B cell (primary cell): ENCODE measurements around the gene CNTN4. TPM values are rescaled to one million over a fixed set of nuclear protein-coding genes. Genes with fewer than 3 reads are reported as not detected.
A peak's percentile ranks its signal among the peaks of the same experiment; 100 is the strongest.

Source experiments
- ATAC-seq: fragments of 200-7000 bp; cut with Tn5 transposase; one replicate; pipeline ENCODE4 v1.10.0; 2021; ENCODE audit warnings: low read depth, mild to moderate bottlenecking, moderate number of reproducible peaks, moderate library complexity
- CTCF ChIA-PET: fragments of 350-600 bp; sonication (Branson Sonifier 250); formaldehyde crosslinking; loops from one replicate; lab custom pipeline; 2021; ENCODE audit warnings: antibody characterized with exemption, inconsistent platforms; lab: Charles Lee
- POLR2A ChIA-PET: fragments of 350-600 bp; sonication (Branson Sonifier 250); formaldehyde crosslinking; loops from one replicate; lab custom pipeline; 2021; ENCODE audit warnings: antibody characterized with exemption; lab: Charles Lee
- DNase-seq: peaks from one replicate; pipeline ENCODE4 v3.0.0; 2013
- H2AFZ ChIP-seq: 2 replicates; pipeline ENCODE4 v1.6.1; 2012; ENCODE audit warnings: mild to moderate bottlenecking, low read depth, low read length; ENCODE audit not compliant: insufficient read depth, poor library complexity, severe bottlenecking
- H3K27ac ChIP-seq, 2 donors: 1 replicate in 1 of 2; 2 replicates in 1 of 2; pipeline ENCODE4 v1.5.1; 2012 to 2013; ENCODE audit warnings: low read length in 2 of 2, mild to moderate bottlenecking in 2 of 2, moderate library complexity in 1 of 2
- H3K27me3 ChIP-seq, 4 experiments: fragments of 200-600 bp in 1 of 4; sonication (generic) in 1 of 4; replicated peaks in 1 of 4; 1 replicate in 2 of 4; 2 replicates in 2 of 4; pipeline versions ENCODE4 v1.6.1 to v1.7.0; 2013 to 2016; ENCODE audit warnings: low read length in 3 of 4, mild to moderate bottlenecking in 2 of 4, mixed read lengths in 1 of 4, moderate library complexity in 1 of 4; ENCODE audit not compliant: insufficient read depth in 4 of 4, control insufficient read depth in 3 of 4; ENCODE audit errors: control extremely low read depth in 1 of 4
- H3K36me3 ChIP-seq, 2 experiments: replicated peaks in 1 of 2; 1 replicate in 1 of 2; 2 replicates in 1 of 2; pipeline versions ENCODE4 v1.6.1 to v1.7.1; 2013; ENCODE audit warnings: low read length in 1 of 2; ENCODE audit not compliant: insufficient read depth in 2 of 2, control insufficient read depth in 1 of 2; ENCODE audit errors: control extremely low read depth in 1 of 2, extremely low read depth in 1 of 2
- H3K4me1 ChIP-seq, 2 donors: fragments of 200-600 bp in 1 of 2; sonication (generic) in 1 of 2; 1 replicate in 1 of 2; 2 replicates in 1 of 2; pipeline versions ENCODE4 v1.5.1 to v1.6.1; 2013 to 2017; ENCODE audit warnings: low read length in 2 of 2; ENCODE audit not compliant: control insufficient read depth in 2 of 2, insufficient read depth in 2 of 2
- H3K4me2 ChIP-seq: replicated peaks from 2 replicates; pipeline ENCODE3; 2012; ENCODE audit warnings: mild to moderate bottlenecking, low read depth, low read length; ENCODE audit not compliant: poor library complexity, severe bottlenecking
- H3K4me3 ChIP-seq, 5 experiments: fragments of 200-600 bp in 1 of 5; sonication (generic) in 1 of 5; 1 replicate in 3 of 5; 2 replicates in 2 of 5; pipeline versions ENCODE4 v1.5.1 to v1.7.0; 2011 to 2016; ENCODE audit warnings: low read length in 4 of 5, mild to moderate bottlenecking in 4 of 5, low read depth in 2 of 5, control low read depth in 1 of 5, moderate library complexity in 1 of 5; ENCODE audit not compliant: insufficient read depth in 1 of 5; ENCODE audit errors: control extremely low read depth in 1 of 5, extremely low read depth in 1 of 5
- H3K79me2 ChIP-seq: fragments of 200-600 bp; sonication (generic); one replicate; pipeline ENCODE4 v1.6.0; 2016; ENCODE audit warnings: low read length; ENCODE audit not compliant: control insufficient read depth, insufficient read depth
- H3K9ac ChIP-seq: fragments of 200-600 bp; sonication (generic); 2 replicates; pipeline ENCODE4 v1.6.1; 2017; ENCODE audit warnings: mild to moderate bottlenecking, low read length, moderate library complexity
- H3K9me3 ChIP-seq, 3 donors: one replicate each; pipeline versions ENCODE4 v1.6.1 to v1.7.1; 2013; ENCODE audit warnings: low read length in 2 of 3; ENCODE audit not compliant: control insufficient read depth in 2 of 3, insufficient read depth in 1 of 3; ENCODE audit errors: control extremely low read depth in 1 of 3
- H4K20me1 ChIP-seq: 2 replicates; pipeline ENCODE4 v1.6.0; 2012; ENCODE audit warnings: mild to moderate bottlenecking, low read length; ENCODE audit not compliant: insufficient read depth, control insufficient read depth, poor library complexity, severe bottlenecking
- H3K27ac Mint-ChIP-seq: one replicate; pipeline ENCODE4 v1.8.0; 2021; ENCODE audit warnings: mixed read lengths
- H3K27me3 Mint-ChIP-seq: one replicate; pipeline ENCODE4 v1.8.0; 2021; ENCODE audit warnings: mixed read lengths
- H3K4me1 Mint-ChIP-seq: one replicate; pipeline ENCODE4 v1.8.0; 2021; ENCODE audit warnings: mixed read lengths
- H3K4me3 Mint-ChIP-seq: one replicate; pipeline ENCODE4 v1.8.0; 2021; ENCODE audit warnings: mixed read lengths
- H3K9me3 Mint-ChIP-seq: one replicate; pipeline ENCODE4 v1.8.0; 2022; ENCODE audit warnings: mixed read lengths; ENCODE audit not compliant: insufficient read depth
- EZH2 ChIP-seq: IDR thresholded peaks from 2 replicates; pipeline ENCODE4 v1.6.1; 2012; ENCODE audit warnings: borderline replicate concordance, low read depth, mild to moderate bottlenecking, moderate library complexity, low read length; ENCODE audit not compliant: insufficient read depth, poor library complexity, severe bottlenecking
- WGBS: methylation state at CpG from one replicate; pipeline ENCODE4 v1.1.5; 2013; ENCODE audit warnings: missing lambda C conversion rate; ENCODE audit not compliant: insufficient coverage; 5-methylcytosine and 5-hydroxymethylcytosine counted together
- intact Hi-C: fragments of 100-400 bp; cut with micrococcal nuclease; formaldehyde crosslinking; loops from one replicate; pipeline ENCODE4 v1.10.0; 2022
- polyA plus RNA-seq: library from polyadenylated mRNA; depleted of rRNA; stranded (reverse); fragments of >200 nt; gene quantifications from 2 replicates; pipeline ENCODE4 v1.2.3, GENCODE V29; 2012
- small RNA-seq: library from RNA; depleted of rRNA; stranded (forward); fragments of <200 nt; gene quantifications from one replicate; pipeline ENCODE3, GENCODE V24; 2012; ENCODE audit warnings: low replicate concordance, low read depth; ENCODE audit not compliant: insufficient read length
- total RNA-seq, 2 donors: library from RNA; stranded (reverse); fragments of 120-200 nt in 1 of 2; gene quantifications; 1 replicate in 1 of 2; 2 replicates in 1 of 2; pipeline versions ENCODE4 v1.2.3 to v1.2.4, GENCODE V29; 2013 to 2022
- TF ChIP-seq, protein P1 (sequence below): fragments of 200-600 bp; IDR thresholded peaks from one replicate; pipeline ENCODE4 v1.8.0; 2022; ENCODE audit warnings: antibody characterized with exemption, mild to moderate bottlenecking

The CNTN4 gene
- total and polyA plus RNA-seq, 2 donors (not counting 1 experiment from before 2014, with no cell fraction given) = 0.05 TPM; not detected in 1

DNA sequence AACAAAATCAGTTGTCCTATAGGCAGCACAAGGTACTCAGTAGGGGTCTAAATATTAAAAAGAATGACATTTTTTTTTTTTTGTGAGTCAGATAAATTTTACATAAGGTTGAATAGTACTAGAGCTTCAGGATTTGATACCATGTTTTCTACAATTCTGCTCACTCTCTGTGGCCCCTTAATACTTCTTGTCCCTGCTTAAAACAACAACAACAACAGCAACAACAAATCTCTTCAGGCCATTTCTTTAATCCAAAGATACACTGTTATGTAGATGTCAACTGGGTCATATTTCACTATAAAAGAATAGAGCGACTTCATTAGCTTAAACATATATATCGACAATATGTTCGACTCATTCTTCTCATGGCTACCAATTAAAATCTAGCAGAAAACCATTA is 1008.5 kb downstream of the CNTN4 start:
- no peak for ATAC-seq
- CTCF ChIA-PET = no interaction called here

More for the DNA sequence above, 1008.5 kb downstream of the CNTN4 start:
- H2AFZ ChIP-seq = no peak overlapping the region
- intact Hi-C loops = no loop called here
- no peak for DNase-seq
- H3K9ac ChIP-seq = no peak overlapping the region
- H3K4me3 Mint-ChIP-seq = no peak overlapping the region
- POLR2A ChIA-PET = no interaction called here
- H3K36me3 ChIP-seq = no peaks in the 10 kb centered on the region
- H3K4me1 ChIP-seq = peaks cover 21 to 33% of the 10 kb centered on the region in 2 donors
- H3K27me3 ChIP-seq = no peaks in the 10 kb centered on the region
- no peaks in the 10 kb centered on the region for H3K9me3 ChIP-seq
- H3K9me3 Mint-ChIP-seq = no peaks in the 10 kb centered on the region
- peaks cover 49% of the 10 kb centered on the region for H3K4me1 Mint-ChIP-seq
- no CpG with 5 or more reads among the region's 3 CpGs for WGBS
- H3K79me2 ChIP-seq = no peaks in the 10 kb centered on the region
- H4K20me1 ChIP-seq = no peaks in the 10 kb centered on the region
- H3K27me3 Mint-ChIP-seq = no peaks in the 10 kb centered on the region
- no peak overlapping the region for H3K27ac Mint-ChIP-seq
- TF ChIP-seq, protein P1, sequence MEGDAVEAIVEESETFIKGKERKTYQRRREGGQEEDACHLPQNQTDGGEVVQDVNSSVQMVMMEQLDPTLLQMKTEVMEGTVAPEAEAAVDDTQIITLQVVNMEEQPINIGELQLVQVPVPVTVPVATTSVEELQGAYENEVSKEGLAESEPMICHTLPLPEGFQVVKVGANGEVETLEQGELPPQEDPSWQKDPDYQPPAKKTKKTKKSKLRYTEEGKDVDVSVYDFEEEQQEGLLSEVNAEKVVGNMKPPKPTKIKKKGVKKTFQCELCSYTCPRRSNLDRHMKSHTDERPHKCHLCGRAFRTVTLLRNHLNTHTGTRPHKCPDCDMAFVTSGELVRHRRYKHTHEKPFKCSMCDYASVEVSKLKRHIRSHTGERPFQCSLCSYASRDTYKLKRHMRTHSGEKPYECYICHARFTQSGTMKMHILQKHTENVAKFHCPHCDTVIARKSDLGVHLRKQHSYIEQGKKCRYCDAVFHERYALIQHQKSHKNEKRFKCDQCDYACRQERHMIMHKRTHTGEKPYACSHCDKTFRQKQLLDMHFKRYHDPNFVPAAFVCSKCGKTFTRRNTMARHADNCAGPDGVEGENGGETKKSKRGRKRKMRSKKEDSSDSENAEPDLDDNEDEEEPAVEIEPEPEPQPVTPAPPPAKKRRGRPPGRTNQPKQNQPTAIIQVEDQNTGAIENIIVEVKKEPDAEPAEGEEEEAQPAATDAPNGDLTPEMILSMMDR = no peak
- TF ChIP-seq EZH2 = no peak
- H3K4me2 ChIP-seq = peak overlapping the region; percentile 2
- no peak overlapping the region for H3K27ac ChIP-seq
- no peak overlapping the region for H3K4me3 ChIP-seq

Small RNAs within 50 kb of the gene (small RNA-seq; reads per million reads assigned to genes)
- not detected for gene RF00416
- gene RN7SKP144 = not detected
